Measurements from ENCODE around the gene PRICKLE2. TPM values are rescaled to one million over a fixed set of nuclear protein-coding genes. Genes with fewer than 3 reads are reported as not detected.

PRICKLE2 gene
- polyA plus RNA-seq, 3 donors: not detected

GRCh38 chr3:64133272-64133671 is 92.0 kb downstream of the PRICKLE2 start:
- Histone ChIP-seq H3K27ac (ENCODE audit: low read depth in 1 of 2, low read length in 2 of 2) (no peak overlapping the region), H3K36me3 (replicated peaks in 1 of 2; ENCODE audit: control insufficient read depth in 1 of 2, insufficient read depth in 2 of 2, low read length in 2 of 2) (no peaks in the 10 kb centered on the region), H3K9ac (ENCODE audit: insufficient read depth, low read length, poor library complexity, severe bottlenecking) (no peak overlapping the region), H3K4me2 (replicated peaks; ENCODE audit: extremely low read depth, low read length, poor library complexity, severe bottlenecking) (no peak overlapping the region), H2AFZ (ENCODE audit: insufficient read depth, low read depth, low read length, poor library complexity, severe bottlenecking) (no peak overlapping the region), H3K27me3 (ENCODE audit: control insufficient read depth in 2 of 2, insufficient read depth in 2 of 2, low read length in 2 of 2) (peaks cover 0 to 2% of the 10 kb centered on the region in 2 donors), H4K20me1 (ENCODE audit: insufficient read depth, low read length) (no peaks in the 10 kb centered on the region), H3K9me3 (replicated peaks in 1 of 2; ENCODE audit: control insufficient read depth in 1 of 2, insufficient read depth in 1 of 2, low read length in 2 of 2) (peaks cover 0 to 3% of the 10 kb centered on the region in 2 donors), H3K4me3 (replicated peaks in 1 of 3; ENCODE audit: low read depth in 2 of 3, low read length in 3 of 3) (no peak overlapping the region), H3K4me1 (ENCODE audit: control insufficient read depth in 1 of 2, insufficient read depth in 2 of 2, low read length in 2 of 2) (no peaks in the 10 kb centered on the region), H3K79me2 (ENCODE audit: insufficient read depth, low read length) (no peaks in the 10 kb centered on the region)
- Mint-ChIP-seq H3K9me3 (peaks cover 0 to 12% (median 2%) of the 10 kb centered on the region in 7 donors), H3K27ac (no peak overlapping the region), H3K36me3 (no peaks in the 10 kb centered on the region), H3K4me3 (no peak overlapping the region), H3K4me1 (no peaks in the 10 kb centered on the region), H3K27me3 (ENCODE audit: low read depth in 3 of 3) (peaks cover 0 to 4% (median 2%) of the 10 kb centered on the region in 3 donors)
- intact Hi-C loops (cut with micrococcal nuclease): no loop called here
- DNase-seq: no peak
- TF ChIP-seq CTCF (IDR thresholded peaks at IDR 0.05): no peak
- no CpG with 5 or more reads among the region's 2 CpGs for WGBS (ENCODE audit: insufficient coverage)

GRCh38 chr3:64131725-64132469 is 93.4 kb downstream of the PRICKLE2 start:
- peaks cover 0 to 2% of the 10 kb centered on the region in 2 donors for H3K27me3 ChIP-seq (ENCODE audit: control insufficient read depth in 2 of 2, insufficient read depth in 2 of 2, low read length in 2 of 2)
- no peak for TF ChIP-seq CTCF (IDR thresholded peaks at IDR 0.05)
- peaks cover 0 to 3% of the 10 kb centered on the region in 2 donors for H3K9me3 ChIP-seq (replicated peaks in 1 of 2; ENCODE audit: control insufficient read depth in 1 of 2, insufficient read depth in 1 of 2, low read length in 2 of 2)
- H4K20me1 ChIP-seq (ENCODE audit: insufficient read depth, low read length): no peaks in the 10 kb centered on the region
- H2AFZ ChIP-seq (ENCODE audit: insufficient read depth, low read depth, low read length, poor library complexity, severe bottlenecking): no peak overlapping the region
- H3K4me1 ChIP-seq (ENCODE audit: control insufficient read depth in 1 of 2, insufficient read depth in 2 of 2, low read length in 2 of 2): no peaks in the 10 kb centered on the region
- H3K9me3 Mint-ChIP-seq: peaks cover 2 to 12% (median 3%) of the 10 kb centered on the region in 7 donors
- H3K9ac ChIP-seq (ENCODE audit: insufficient read depth, low read length, poor library complexity, severe bottlenecking): no peak overlapping the region
- H3K27ac Mint-ChIP-seq: peak overlapping the region in 1 of 7 donors; percentile 18
- H3K4me1 Mint-ChIP-seq: no peaks in the 10 kb centered on the region
- no peak overlapping the region for H3K4me3 ChIP-seq (replicated peaks in 1 of 3; ENCODE audit: low read depth in 2 of 3, low read length in 3 of 3)
- H3K27me3 Mint-ChIP-seq (ENCODE audit: low read depth in 3 of 3): peaks cover 0 to 4% (median 2%) of the 10 kb centered on the region in 3 donors
- intact Hi-C loops (cut with micrococcal nuclease): no loop called here
- no peaks in the 10 kb centered on the region for H3K36me3 Mint-ChIP-seq
- no peak overlapping the region for H3K4me3 Mint-ChIP-seq
- 100% methylated on average over 1 of the region's 2 CpGs for WGBS (ENCODE audit: insufficient coverage)
- no peak overlapping the region for H3K4me2 ChIP-seq (replicated peaks; ENCODE audit: extremely low read depth, low read length, poor library complexity, severe bottlenecking)
- no peak overlapping the region for H3K27ac ChIP-seq (ENCODE audit: low read depth in 1 of 2, low read length in 2 of 2)
- no peak for DNase-seq
- H3K36me3 ChIP-seq (replicated peaks in 1 of 2; ENCODE audit: control insufficient read depth in 1 of 2, insufficient read depth in 2 of 2, low read length in 2 of 2): no peaks in the 10 kb centered on the region
- H3K79me2 ChIP-seq (ENCODE audit: insufficient read depth, low read length): no peaks in the 10 kb centered on the region

Data from CD14-positive monocyte (primary cell).